ENCODE measurements around the gene CDH4.

- TF ChIP-seq CTCF (conservative IDR thresholded peaks at IDR 0.05) (no peak), ZFX (IDR thresholded peaks at IDR 0.05) (no peak)
Observed at GRCh38 chr20:61671559-61671958, 419.5 kb downstream of the CDH4 start.

Data from C4-2B (cell line).